H1 (cell line): ENCODE results near the gene FBLN2.

Experiments
- EP300 ChIP-seq, 2 experiments: IDR thresholded peaks; 1 replicate in 1 of 2; 2 replicates in 1 of 2; pipeline ENCODE4 v1.6.1; 2011 to 2012; ENCODE audit warnings: low read depth in 2 of 2, low read length in 2 of 2, mild to moderate bottlenecking in 2 of 2, borderline replicate concordance in 1 of 2, inconsistent platforms in 1 of 2, moderate library complexity in 1 of 2
- GABPA ChIP-seq: IDR thresholded peaks from 2 replicates; pipeline ENCODE4 v1.6.1; 2011; ENCODE audit warnings: mild to moderate bottlenecking, low read length, moderate library complexity, borderline replicate concordance; ENCODE audit not compliant: insufficient read depth
- JUN ChIP-seq: IDR thresholded peaks from 2 replicates; pipeline ENCODE4 v1.6.1; 2011; ENCODE audit warnings: low read depth, mild to moderate bottlenecking, improper control_type of control experiment, low read length
- POLR2A ChIP-seq, 2 experiments: IDR thresholded peaks; 1 replicate in 1 of 2; 2 replicates in 1 of 2; pipeline ENCODE4 v1.6.1; 2011; ENCODE audit warnings: low read depth in 2 of 2, low read length in 2 of 2, mild to moderate bottlenecking in 2 of 2; ENCODE audit errors: control extremely low read depth in 1 of 2
- RAD21 ChIP-seq, 2 experiments: IDR thresholded peaks in 1 of 2; conservative IDR thresholded peaks in 1 of 2; 2 replicates each; pipeline ENCODE4 v1.6.1; 2011; ENCODE audit warnings: low read depth in 2 of 2, low read length in 2 of 2, improper control_type of control experiment in 1 of 2, inconsistent platforms in 1 of 2, mild to moderate bottlenecking in 1 of 2, moderate library complexity in 1 of 2
- SIN3A ChIP-seq, 2 experiments: IDR thresholded peaks in 1 of 2; conservative IDR thresholded peaks in 1 of 2; 2 replicates each; pipeline ENCODE4 v1.6.1; 2011 to 2012; ENCODE audit warnings: low read length in 2 of 2, improper control_type of control experiment in 1 of 2, low read depth in 1 of 2, mild to moderate bottlenecking in 1 of 2
- TCF12 ChIP-seq: IDR thresholded peaks from 2 replicates; pipeline ENCODE4 v1.6.1; 2011; ENCODE audit warnings: low read depth, mild to moderate bottlenecking, low read length
- TF ChIP-seq, protein P1 (sequence below), 3 experiments: IDR thresholded peaks; 1 replicate in 2 of 3; 2 replicates in 1 of 3; pipeline versions ENCODE4 v1.5.1 to v1.6.1; 2011; ENCODE audit warnings: low read length in 3 of 3, mild to moderate bottlenecking in 3 of 3, inconsistent platforms in 2 of 3, low read depth in 1 of 3, moderate library complexity in 1 of 3; ENCODE audit not compliant: insufficient read depth in 1 of 3; ENCODE audit errors: control extremely low read depth in 1 of 3

- TF ChIP-seq GABPA (no peak), EP300 (IDR thresholded peaks at IDR 0.05; ENCODE audit: borderline replicate concordance in 1 of 2, low read depth in 2 of 2, low read length in 2 of 2) (no peak), TCF12 (no peak), POLR2A (IDR thresholded peaks at IDR 0.05; ENCODE audit: control extremely low read depth in 1 of 2, low read depth in 2 of 2, low read length in 2 of 2) (no peak), JUN (no peak), RAD21 (IDR thresholded peaks at IDR 0.05 in 1 of 2, conservative IDR thresholded peaks at IDR 0.05 in 1 of 2; ENCODE audit: low read depth in 2 of 2, low read length in 2 of 2) (no peak), SIN3A (conservative IDR thresholded peaks at IDR 0.05 in 1 of 2, IDR thresholded peaks at IDR 0.05 in 1 of 2; ENCODE audit: low read depth in 1 of 2, low read length in 2 of 2) (no peak)
- TF ChIP-seq, protein P1, sequence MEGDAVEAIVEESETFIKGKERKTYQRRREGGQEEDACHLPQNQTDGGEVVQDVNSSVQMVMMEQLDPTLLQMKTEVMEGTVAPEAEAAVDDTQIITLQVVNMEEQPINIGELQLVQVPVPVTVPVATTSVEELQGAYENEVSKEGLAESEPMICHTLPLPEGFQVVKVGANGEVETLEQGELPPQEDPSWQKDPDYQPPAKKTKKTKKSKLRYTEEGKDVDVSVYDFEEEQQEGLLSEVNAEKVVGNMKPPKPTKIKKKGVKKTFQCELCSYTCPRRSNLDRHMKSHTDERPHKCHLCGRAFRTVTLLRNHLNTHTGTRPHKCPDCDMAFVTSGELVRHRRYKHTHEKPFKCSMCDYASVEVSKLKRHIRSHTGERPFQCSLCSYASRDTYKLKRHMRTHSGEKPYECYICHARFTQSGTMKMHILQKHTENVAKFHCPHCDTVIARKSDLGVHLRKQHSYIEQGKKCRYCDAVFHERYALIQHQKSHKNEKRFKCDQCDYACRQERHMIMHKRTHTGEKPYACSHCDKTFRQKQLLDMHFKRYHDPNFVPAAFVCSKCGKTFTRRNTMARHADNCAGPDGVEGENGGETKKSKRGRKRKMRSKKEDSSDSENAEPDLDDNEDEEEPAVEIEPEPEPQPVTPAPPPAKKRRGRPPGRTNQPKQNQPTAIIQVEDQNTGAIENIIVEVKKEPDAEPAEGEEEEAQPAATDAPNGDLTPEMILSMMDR (IDR thresholded peaks at IDR 0.05; ENCODE audit: control extremely low read depth in 1 of 3, insufficient read depth in 1 of 3, low read depth in 1 of 3, low read length in 3 of 3), result no peak
These were observed 31.5 kb upstream of the FBLN2 start for GRCh38 chr3:13517253-13517977.
